Jurkat, Clone E6-1 (cell line): Measurements from ENCODE around the gene CLEC17A.
"Not testable (repeated sequence)": the region's sequence is repeated elsewhere in the genome, so short reads cannot be mapped to it uniquely, and the experiment has no call there.

Experiments
- DNase-seq: peaks from one replicate; pipeline ENCODE4 v3.0.0-alpha.2; 2011; ENCODE audit warnings: low read depth, low spot score
- H3K4me3 ChIP-seq: 2 replicates; pipeline ENCODE4 v1.5.1; 2011; ENCODE audit warnings: mild to moderate bottlenecking, low read length, control low read depth, moderate library complexity

Gene CLEC17A

DNA sequence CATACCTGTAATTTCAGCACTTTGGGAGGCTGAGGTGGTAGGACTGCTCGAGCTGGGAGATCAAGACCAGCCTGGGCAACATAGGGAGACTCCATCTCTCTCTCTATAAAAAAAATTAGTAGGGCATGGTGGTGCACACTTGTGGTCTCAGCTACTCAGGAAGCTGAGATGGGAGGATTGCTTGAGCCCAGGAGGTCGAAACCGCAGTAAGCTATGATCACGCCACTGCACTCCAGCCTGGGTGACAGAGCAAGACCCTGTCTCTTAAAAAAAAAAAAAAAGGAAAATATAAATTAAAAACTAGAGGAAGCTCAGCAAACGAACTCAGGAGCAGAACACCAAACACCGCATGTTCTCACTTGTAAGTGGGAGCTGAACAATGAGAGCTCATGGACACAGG lies 41.6 kb downstream of the CLEC17A start:
- not testable (repeated sequence) for H3K4me3 ChIP-seq, DNase-seq

DNA sequence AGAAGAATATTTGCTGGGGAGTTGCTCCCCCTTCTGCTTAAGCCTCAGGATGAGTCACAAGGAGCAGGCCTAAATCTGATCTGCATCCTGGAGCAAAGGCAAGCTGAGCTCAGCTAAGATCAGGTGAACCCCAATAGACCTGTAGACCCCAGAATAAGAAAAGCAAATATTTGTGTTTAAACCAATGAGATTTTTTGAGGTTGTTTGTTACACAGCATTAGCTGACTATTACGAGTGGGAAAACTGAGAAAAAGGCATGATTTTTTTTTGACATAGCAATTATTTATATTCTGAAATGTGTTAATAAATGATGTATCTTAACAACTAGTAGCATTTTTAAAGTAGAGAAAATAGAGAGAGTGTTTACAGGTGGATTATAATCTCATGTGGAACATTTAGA lies 46.7 kb downstream of the CLEC17A start:
- no peak for DNase-seq
- no peak overlapping the region for H3K4me3 ChIP-seq

DNA sequence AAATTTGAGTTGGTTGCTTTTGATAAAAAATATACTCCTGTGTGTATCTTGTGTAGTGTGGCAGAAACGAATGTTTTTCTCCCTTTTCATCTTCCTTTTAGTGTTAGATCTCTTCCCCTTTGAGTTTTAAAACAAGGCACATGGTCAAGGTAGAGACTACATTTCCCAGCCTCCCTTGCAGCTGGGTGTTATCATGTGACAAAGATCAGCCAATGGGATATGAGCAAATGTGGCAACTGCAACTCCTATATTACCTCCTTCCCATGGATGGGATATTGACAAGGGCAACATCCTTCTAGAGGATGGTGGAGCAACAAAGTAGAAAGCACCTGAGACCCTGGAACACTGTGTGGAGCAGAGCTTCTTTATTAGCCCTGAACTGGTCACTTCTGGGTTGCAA lies 49.4 kb downstream of the CLEC17A start:
- H3K4me3 ChIP-seq, result no peak overlapping the region
- peak; percentile 54 for DNase-seq

DNA sequence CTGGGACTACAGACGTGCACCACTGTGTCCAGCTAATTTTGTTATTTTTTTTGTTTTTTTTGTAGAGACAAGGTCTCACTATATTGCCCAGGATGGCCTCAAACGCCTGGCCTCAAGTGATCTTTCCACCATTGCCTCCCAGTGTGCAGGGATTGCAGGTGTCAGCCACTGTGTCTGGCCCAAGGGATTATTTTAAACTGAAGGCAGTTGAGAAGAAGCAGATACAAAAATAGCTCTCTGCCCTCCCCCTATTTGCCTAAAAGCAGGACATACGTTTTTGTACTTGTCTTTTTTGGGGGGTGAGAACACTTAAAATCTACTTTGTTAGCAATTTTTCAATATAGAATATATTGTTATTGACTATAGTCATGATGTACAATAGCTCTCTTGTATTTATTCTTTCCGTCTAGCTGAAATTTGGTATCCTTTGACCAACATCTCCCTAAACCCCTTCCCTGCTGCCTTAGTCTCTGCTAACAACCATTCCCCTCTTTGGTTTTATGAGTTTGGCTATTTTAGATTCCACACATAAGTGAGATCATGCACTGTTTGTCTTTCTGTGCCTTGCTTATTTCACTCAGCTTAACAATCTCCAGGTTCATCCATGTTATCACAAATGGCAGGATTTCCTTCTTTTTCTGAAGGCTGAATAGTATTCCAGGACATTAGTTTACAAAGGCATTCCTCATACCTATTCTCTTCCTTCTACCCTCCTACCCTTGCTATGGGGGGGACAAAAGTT lies 56.8 kb downstream of the CLEC17A start:
- no peak for DNase-seq

DNA sequence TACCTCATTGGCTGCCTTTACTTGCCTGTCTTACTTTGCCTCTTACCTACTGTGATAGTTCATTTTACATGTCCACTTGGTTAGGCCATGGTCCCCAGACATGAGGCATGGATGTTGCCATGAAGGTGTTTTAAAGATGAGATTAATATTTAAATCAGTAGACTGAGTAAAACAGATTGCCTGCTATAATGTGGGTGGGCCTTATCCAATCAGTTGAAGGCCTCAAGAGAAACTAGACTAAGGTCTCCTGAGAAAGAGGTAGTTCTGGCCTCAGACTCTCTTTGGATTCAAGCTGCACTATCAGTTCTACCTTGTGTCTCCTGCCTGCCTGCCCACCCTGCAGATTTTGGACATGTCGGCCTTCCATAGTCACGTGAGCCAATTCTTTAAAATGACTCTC lies 65.6 kb downstream of the CLEC17A start:
- DNase-seq, result no peak
- H3K4me3 ChIP-seq, result no peak overlapping the region

More for the DNA sequence above, 56.8 kb downstream of the CLEC17A start:
- H3K4me3 ChIP-seq, result no peak overlapping the region

DNA sequence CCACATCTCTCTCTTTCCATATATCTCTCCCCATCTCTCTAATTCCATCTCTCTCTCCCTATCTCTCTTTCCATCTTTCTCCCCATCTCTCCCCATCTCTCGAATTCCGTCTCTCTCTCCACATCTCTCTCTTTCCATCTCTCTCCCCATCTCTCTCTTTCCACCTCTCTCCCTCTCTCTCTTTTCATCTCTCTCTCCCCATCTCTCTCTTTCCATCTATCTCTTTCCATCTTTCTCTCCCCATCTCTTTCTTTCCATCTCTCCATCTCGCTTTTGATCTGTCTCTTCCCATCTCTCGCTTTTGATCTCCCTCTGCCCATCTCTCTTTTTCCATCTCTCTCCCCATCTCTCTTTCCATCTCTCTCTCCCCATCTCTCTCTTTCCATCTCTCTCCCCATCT lies 66.1 kb downstream of the CLEC17A start:
- H3K4me3 ChIP-seq, result no peak overlapping the region
- DNase-seq, result no peak

DNA sequence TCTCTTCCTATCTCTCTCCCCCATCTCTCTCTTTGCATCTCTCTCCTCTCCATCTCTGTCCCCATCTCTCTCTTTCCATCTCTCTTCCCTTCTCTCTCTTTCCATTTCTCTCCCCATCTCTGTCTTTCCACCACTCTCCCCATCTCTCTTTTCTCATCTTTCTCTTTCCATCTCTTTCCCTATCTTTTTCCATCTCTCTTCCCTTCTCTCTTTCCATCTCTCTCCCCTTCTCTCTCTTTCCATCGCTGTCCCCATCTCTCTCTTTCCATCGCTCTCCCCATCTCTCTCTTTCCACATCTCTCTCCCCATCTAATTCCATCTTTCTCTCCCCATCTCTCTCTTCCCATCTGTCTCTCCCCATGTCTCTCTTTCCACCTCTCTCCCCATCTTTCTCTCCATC lies 67.3 kb downstream of the CLEC17A start:
- DNase-seq, result no peak
- no peak overlapping the region for H3K4me3 ChIP-seq

DNA sequence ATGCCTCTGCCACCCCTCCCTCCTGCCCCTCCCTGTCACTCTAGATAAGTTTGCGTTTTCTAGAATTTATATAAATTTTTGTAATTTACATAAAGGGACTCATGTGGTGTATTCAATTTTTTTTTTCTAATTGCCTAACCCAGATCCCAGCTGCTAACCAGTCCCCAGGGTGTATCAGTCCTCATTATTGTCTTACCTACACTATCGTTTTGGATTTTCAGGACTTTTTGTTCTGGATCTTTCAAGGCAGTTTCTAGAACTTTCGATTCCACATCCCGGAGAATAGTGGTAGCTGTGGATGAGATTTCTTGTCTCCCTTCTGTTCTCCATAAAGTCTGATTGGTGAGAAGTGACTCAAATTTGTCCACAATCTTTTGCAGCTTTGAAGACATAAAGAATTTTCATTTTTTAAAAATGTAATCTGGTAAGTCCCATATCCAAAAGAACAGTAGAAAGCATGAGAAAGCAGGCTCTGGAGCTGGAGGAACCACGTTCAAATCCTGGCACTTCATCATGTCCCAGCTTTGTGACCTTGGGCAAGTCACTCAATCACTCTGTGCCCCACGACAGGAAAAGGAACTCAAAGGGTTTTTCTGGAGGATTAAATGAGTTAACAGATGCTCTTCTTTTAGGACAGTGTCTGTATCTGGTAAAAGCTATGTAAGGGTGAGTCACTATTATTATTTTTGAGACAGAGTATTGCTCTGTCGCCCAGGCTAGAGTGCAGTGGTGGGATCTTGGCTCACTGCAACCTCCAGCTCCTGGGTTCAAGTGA lies 72.1 kb downstream of the CLEC17A start:
- H3K4me3 ChIP-seq, result no peak overlapping the region
- DNase-seq, result no peak

DNA sequence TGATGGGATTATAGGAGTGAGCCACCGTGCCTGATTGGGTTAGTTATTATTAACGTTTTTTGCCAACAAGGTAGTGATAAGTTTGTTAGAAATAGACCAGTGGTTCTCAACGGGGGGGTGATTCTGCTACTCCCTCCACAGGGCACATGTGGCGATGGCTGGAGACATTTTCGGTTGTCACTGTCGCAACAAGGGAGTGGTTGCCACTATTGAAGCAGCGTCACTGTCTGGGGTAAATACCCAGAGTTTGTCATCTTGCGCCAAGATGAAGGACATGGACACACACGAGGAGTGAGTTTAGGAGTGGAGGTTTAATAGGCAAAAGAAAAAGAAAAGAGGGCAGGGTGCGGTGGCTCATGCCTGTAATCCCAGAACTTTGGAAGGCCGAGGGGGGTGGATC lies 72.8 kb downstream of the CLEC17A start:
- H3K4me3 ChIP-seq, result no peak overlapping the region
- no peak for DNase-seq

DNA sequence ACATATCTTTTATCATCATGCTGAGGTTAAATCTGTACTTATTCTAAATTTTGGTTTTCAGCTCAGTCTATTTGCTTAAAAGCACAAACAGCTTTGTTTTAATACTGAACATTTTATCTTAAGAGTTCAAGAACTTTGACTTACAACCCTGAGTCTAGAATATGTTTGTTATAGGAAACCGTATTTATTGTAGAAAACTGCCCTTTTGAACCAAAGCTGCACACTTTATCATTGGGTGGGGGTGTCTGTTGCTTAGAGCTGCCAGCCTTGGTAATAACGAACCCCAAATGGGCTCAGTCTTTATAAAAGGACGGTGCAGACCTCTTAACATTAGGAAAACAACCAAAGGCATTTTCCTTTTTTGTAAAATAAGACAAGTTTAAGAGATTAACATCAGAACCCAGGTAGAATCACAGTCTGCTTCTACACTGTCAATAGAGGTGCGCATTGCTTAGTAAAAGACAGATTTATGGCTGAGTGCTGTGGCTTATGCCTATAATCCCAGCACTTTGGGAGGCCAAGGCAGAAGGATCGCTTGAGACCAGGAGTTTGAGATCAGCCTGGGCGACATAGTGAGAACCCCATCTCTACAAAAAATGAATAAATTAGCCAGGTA lies 77.1 kb downstream of the CLEC17A start:
- DNase-seq, result no peak
- H3K4me3 ChIP-seq, result no peak overlapping the region

DNA sequence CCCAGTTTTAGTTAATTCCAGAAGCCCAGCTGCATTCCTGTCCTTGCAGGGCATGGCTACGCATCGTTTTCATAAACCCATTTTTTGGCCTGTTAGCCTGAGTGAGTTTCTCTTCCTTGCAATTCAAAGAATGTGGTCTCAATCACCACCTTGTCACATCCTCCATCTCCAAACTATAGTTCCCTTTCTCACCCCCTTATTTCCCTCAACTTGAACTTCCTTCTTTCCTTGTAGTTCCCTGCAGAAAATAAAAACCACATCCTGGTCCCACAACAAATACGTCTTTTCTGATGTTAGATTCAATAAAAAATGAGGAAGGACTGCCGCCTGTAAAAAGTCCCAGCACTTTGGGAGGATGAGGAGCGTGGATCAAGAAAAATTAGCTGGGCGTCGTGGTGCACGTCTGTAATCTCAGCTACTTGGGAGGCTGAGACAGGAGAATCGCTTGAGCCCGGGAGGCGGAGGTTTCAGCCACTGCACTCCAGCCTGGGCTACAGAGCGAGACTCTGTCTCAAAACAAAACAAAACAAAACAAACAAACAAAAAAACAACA lies 78.6 kb downstream of the CLEC17A start:
- no peak for DNase-seq

More for the DNA sequence above, 78.6 kb downstream of the CLEC17A start:
- no peak overlapping the region for H3K4me3 ChIP-seq
